GM21723 (cell line): ENCODE results near the gene USP34.

ENCODE experiments used
- ATAC-seq: cut with Tn5 transposase; IDR thresholded peaks from one replicate; pipeline ENCODE4 v1.9.1; 2021; ENCODE audit warnings: mild to moderate bottlenecking, moderate library complexity; ENCODE audit not compliant: unreplicated experiment

The USP34 gene

GRCh38 chr2:61327173-61327572 is 143.7 kb downstream of the USP34 start:
- no peak for ATAC-seq

- no peak for ATAC-seq
These were observed 144.5 kb downstream of the USP34 start for GRCh38 chr2:61326423-61326822.

DNA sequence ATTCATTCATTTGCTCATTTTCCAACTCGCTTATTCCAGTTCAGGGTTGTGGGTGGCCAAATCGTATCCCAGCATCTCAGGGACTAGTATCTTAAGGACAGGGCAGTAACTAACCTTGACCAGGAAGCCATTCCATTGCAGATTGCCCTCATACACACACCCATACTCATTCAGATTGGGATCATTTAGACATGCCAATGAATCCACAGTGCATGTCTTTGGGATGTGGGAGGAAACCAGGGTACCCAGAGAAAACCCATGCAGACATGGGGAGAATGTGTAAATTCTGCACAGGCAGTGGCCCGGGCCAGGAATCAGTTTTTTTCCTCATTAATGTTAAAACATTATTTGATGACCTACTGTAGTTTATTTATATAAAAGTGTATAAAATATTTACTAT is 150.7 kb downstream of the USP34 start:
- ATAC-seq = no peak

- ATAC-seq = no peak
These were observed 152.3 kb downstream of the USP34 start for GRCh38 chr2:61318553-61318952.

DNA sequence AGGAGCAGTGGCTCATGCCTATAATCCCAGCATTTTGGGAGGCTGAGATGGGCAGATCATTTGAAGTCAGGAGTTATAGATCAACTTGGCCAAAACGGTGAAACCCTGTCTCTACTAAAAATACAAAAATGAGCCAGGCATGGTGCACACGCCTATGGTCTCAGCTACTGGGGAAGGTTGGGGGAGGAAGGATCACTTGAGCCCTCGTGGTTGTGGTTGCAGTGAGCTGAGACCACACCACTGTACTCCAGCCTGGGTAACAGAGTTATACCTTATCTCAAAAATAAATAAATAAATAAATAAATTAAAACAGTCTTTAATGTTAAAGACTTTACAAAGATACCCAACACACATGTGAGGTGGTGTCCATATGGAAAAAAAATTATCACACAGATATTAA is 174.9 kb downstream of the USP34 start:
- ATAC-seq = no peak

- no peak for ATAC-seq
These were observed 178.9 kb downstream of the USP34 start for GRCh38 chr2:61291851-61292575.

- no peak for ATAC-seq
These were observed 182.6 kb downstream of the USP34 start for GRCh38 chr2:61288070-61288841.

- ATAC-seq = no peak
These were observed 183.6 kb downstream of the USP34 start for GRCh38 chr2:61287254-61287653.

- no peak for ATAC-seq
These were observed 187.3 kb downstream of the USP34 start for GRCh38 chr2:61283443-61284160.

DNA sequence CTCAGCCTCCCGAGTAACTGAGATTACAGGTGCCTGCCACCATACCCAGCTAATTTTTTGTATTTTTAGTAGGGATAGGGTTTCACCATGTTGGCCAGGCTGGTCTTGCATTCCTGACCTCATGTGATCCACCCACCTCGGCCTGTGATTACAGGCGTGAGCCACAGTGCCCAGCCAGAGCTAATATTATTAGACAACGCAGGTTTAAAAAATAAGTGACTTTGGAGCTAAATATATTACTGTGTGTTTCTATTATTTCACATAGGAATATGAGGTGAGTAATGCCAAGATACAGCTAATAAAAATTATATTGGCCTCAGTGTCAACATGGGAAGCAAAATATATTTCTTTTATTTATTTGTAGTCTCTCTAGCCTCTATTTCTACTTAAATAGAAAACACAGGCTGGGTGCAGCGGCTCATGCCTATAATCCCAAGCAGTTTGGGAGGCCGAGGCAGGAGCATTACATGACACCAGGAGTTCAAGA is 188.7 kb downstream of the USP34 start:
- ATAC-seq = no peak

DNA sequence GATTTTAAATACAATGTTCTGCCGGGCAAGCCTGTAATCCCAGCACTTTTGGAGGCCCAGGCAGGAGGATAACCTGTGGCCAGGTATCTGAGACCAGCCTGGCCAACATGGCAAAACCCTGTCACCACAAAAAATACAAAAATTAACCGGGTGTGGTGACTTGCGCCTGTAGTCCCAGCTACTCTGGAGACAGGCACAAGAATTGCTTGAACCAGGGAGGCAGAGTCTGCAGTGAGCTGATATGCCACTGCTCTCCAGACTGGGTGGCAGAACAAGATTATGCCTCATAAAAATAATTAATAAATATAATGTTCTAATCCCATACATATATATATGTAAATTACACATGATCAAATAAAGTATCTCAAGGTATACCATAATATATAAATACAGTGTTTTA is 189.6 kb downstream of the USP34 start:
- ATAC-seq = no peak

- no peak for ATAC-seq
These were observed 193.1 kb downstream of the USP34 start for GRCh38 chr2:61277756-61278155.

DNA sequence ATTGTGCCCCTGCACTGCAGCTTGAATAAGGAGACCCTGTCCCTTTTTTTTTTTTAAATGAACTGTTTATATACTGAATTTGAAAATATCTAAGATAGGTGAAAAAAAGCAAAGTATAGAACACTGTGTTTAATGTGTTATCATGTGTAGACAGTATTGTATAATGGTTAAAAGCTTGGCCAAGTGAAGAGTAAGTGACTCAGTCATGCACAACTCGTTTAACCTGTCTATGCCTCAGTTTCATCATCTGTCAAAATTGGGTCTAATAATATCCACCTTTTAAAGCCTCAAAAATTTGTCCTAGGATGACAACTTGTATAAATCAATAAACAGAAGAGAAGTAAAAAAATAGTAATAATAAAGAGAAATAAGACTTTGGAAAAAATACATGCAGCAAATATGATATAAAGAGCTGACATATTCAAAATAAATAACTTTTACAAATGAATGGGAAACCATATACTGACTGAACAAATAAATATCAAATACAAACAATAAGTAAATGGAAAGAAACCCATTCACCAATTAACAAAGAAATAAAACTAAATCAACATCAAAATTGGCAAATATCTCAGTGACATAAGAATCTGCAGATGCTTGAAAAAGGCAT is 195.2 kb downstream of the USP34 start:
- ATAC-seq = no peak

DNA sequence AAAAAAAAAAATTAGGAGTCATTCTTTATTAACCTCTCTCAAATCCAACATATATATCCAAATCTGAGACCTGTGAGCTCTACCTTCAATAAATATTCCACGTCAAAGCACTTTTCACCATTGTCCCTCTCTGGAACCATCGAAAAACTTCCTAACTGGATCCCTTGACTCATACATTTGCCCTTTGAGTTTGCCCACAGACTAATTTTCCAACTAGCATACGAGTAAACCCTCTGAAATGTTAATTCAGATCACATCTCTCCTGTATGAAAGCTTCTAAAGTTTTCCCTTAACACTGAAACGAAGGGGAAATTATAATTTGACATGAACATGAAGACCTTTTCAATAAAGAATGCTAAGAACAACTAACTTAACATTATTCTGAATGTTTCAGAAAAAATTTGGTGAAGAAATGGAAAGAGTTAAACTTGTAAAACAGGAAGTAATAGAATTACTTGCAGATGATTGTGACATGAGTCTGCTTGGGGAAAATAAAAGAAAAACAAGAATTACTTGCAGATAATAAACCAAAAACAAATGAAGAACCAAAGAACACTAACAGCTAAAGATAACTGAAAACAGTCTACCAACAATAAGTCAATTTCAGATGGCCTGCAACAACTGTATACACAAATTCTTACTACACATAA is 198.3 kb downstream of the USP34 start:
- ATAC-seq = no peak

- no peak for ATAC-seq
These were observed 202.6 kb downstream of the USP34 start for GRCh38 chr2:61268249-61268648.

DNA sequence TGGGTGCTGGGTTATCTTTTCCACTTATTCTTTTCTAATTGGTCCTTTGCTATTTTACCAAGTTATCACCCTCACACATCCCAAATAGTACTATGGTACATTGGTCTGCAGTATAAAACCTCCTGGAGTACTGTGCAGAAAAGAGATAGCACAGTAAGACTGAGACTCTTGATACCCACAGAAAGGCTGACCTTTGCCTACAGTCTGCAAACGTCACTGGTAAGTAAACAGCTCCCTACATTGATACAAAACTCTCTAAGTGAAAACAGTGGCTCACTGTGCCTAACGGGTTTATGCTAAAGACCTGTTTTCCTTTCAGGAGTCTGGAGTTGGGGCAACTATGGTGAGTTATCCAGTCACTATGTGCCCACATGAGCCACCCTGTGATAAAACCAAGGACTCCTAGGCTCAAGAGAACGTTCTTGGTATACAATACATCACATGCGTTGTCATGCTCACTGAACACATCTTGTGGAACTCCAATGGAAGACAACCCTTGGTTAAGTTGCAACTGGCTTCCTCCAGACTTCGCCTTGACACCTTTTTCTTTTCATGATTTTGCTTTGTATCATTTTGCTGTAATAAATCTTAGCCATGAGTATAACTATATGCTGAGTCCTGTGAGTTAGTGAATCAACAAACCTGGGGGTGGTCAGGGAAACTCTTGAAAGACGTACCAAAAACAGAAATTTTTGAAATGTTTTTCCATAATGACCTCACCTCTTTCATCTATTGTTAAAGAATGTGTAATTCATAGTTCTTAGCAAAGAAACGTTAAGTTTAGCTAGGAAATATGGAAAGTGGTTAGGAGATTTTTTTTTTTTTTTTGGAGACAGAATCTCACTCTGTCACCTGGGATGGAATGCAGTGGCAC is 204.0 kb downstream of the USP34 start:
- no peak for ATAC-seq

DNA sequence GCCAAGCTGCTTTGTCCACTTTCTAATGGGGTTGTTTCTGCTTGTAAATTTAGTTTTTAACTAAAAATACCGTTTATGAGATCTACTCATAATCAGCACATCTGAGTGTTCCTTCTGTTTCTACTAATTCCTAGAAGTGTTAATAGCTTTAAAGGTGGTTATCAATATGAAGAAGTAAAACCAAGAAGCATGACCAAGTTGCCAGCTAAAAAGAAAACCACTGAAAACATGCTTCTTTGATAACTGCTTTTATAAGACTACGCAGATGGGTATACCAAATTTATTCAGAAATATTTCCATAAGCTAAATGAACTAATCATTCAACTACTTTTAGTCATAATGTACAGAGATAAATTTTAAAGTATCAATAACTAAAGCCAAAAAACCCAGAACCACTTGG is 207.1 kb downstream of the USP34 start:
- ATAC-seq = no peak

DNA sequence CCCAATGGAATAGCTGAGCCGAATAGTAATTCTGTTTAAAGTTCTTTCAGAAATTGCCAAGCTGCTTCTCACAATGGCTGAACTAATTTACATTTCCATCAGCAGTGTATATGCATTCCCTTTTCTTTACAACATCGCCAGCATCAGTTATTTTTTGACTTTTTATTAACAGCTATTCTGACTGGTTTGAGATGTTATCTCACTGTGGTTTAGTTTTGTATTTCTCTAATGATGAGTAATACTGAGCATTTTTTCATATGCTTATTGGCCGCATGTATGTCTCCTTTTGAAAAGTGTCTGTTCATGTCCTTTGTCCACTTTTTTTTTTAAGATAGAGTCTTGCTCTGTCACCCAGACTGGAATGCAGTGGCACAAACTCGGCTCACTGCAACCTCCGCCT is 208.2 kb downstream of the USP34 start:
- no peak for ATAC-seq

DNA sequence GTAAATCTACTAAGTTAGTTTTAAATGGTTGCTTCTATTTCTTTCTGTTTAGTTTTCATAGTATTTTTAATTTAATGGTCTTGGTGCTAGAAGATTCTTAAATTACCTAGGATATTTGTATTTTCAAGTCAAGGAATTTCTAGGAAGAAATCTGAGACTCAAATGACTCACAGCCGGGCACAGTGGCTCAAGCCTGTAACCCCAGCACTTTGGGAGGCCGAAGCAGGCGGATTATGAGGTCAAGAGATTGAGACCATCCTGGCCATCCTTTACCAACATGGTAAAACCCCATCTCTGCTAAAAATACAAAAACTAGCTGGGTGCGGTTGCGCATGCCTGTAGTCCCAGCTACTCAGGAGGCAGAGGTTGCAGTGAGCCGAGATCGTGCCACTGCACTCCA is 213.4 kb downstream of the USP34 start:
- ATAC-seq = no peak
